ENCODE measurements around the gene RIPOR3. TPM values are rescaled to one million over a fixed set of nuclear protein-coding genes. Genes with fewer than 3 reads are reported as not detected.

RIPOR3 gene
- total RNA-seq, 2 donors from 2014 or later: 0.46 to 1.4 TPM

DNA sequence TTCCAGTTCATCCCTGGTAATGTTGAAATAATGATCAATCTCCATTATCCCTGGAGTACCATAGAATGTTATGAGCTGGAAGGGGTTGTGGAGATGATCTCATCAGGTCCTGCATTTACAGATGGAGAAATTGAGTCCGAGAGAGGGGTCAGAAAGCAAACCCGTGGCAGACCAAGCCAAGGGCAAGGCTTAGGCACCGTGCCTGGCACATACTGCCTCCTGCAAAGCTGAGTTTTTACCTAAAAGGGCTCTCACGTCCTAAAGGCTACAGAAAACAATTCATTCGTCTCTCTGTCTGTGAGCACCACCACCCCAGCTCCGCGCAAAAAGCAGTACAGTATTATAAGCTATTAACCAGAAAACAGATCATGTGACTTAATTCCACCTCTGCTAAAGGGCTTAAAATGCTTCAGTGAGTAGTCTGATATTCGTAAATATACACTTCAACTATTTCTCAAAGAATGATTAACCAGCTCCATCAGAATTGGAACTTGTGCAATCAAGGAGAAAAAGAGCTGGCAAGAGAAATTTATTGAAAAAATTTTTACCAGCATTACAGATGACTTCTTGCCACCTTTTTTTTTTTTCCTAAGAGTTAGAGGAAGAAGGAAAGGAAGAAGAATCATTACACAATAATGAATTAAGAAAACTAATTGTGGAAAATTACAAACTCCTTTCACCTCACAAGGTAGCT is 36.6 kb upstream of the RIPOR3 start:
- TF ChIP-seq, protein P1, sequence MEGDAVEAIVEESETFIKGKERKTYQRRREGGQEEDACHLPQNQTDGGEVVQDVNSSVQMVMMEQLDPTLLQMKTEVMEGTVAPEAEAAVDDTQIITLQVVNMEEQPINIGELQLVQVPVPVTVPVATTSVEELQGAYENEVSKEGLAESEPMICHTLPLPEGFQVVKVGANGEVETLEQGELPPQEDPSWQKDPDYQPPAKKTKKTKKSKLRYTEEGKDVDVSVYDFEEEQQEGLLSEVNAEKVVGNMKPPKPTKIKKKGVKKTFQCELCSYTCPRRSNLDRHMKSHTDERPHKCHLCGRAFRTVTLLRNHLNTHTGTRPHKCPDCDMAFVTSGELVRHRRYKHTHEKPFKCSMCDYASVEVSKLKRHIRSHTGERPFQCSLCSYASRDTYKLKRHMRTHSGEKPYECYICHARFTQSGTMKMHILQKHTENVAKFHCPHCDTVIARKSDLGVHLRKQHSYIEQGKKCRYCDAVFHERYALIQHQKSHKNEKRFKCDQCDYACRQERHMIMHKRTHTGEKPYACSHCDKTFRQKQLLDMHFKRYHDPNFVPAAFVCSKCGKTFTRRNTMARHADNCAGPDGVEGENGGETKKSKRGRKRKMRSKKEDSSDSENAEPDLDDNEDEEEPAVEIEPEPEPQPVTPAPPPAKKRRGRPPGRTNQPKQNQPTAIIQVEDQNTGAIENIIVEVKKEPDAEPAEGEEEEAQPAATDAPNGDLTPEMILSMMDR (conservative IDR thresholded peaks at IDR 0.05): no peak
- Mint-ChIP-seq H3K4me1 (peaks cover 16% of the 10 kb centered on the region), H3K27ac (no peak overlapping the region), H3K4me3 (no peak overlapping the region), H3K36me3 (ENCODE audit: low read depth) (no peaks in the 10 kb centered on the region), H3K27me3 (ENCODE audit: insufficient read depth) (peaks cover 2% of the 10 kb centered on the region), H3K9me3 (no peaks in the 10 kb centered on the region)
- Histone ChIP-seq H3K27ac (ENCODE audit: low read depth, low read length) (no peak overlapping the region), H3K9ac (ENCODE audit: extremely low read depth, low read length, poor library complexity, severe bottlenecking) (no peak overlapping the region), H3K4me1 (ENCODE audit: control insufficient read depth, insufficient read depth, low read length) (peaks cover 4% of the 10 kb centered on the region), H3K27me3 (ENCODE audit: control insufficient read depth, insufficient read depth, low read length, poor library complexity, severe bottlenecking) (no peaks in the 10 kb centered on the region), H3K36me3 (ENCODE audit: control insufficient read depth, insufficient read depth, low read length) (no peaks in the 10 kb centered on the region), H3K4me3 (ENCODE audit: low read length) (no peak overlapping the region), H3K9me3 (ENCODE audit: control insufficient read depth, low read length) (no peaks in the 10 kb centered on the region)
- peak; percentile 38 for DNase-seq
- whole genome bisulfite sequencing, 2 experiments (ENCODE audit: insufficient coverage in 1 of 2, insufficient read length in 1 of 2): 91 to 97% methylated on average over 7 to 8 of the region's 8 CpGs

DNA sequence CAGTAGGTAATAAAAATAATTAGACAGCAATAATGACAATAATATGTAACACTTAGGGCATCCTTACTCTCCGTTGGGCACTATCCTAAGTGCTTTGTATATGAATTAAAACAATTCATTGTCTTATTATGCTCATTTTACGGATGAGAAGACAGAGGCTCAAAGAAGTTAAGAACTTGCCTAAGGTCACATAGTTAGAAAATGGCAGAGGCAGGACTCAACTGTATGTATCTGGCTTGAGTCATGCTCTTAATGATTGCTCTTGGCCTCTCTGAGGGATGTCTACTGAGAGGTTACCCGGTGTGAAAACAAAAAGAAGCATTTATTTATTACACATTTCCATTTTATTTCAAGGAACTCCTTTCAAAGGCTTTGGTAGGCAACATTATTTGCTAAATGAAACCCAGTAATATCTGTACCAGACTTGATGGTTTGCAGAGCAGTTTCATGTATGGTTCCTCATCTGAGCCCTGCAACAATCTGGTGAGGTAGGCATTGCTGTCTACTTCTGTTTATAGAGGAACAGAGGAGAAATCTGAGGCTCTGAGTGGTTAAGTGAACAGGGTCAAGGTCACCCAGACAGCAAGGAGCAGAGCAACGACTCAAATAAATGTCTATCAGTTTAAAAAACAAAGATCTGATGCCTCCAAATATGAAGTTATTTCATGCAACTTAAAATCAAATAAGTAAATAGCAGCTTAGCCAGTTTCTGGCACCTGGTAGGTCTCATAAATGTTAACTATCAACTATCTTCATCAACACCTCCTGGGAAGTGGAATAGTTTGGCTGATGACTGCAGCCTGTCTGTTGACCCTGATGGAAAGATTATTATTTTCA is 35.8 kb upstream of the RIPOR3 start:
- Mint-ChIP-seq H3K9me3 (no peaks in the 10 kb centered on the region), H3K27ac (no peak overlapping the region)
- DNase-seq: peak; percentile 10

DNA sequence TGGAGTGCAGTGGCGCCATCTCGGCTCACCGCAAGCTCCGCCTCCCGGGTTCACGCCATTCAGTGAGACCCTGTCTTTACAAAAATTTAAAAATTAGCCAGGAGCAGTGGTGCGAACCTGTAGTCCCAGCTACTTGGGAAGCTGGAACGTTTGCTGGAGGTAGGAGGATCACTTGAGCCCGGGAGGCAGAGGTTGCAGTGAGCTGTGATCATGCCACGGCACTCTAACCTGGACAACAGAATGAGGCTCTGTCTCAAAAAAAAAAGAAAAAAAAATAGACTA is 34.3 kb upstream of the RIPOR3 start:
- H3K9me3 Mint-ChIP-seq: no peaks in the 10 kb centered on the region
- no peaks in the 10 kb centered on the region for H3K27me3 ChIP-seq (ENCODE audit: control insufficient read depth, insufficient read depth, low read length, poor library complexity, severe bottlenecking)
- WGBS, 2 experiments (ENCODE audit: insufficient coverage in 1 of 2, insufficient read length in 1 of 2): 92 to 94% methylated on average over 9 to 10 of the region's 10 CpGs
- no peak for DNase-seq
- no peaks in the 10 kb centered on the region for H3K9me3 ChIP-seq (ENCODE audit: control insufficient read depth, low read length)
- H3K27me3 Mint-ChIP-seq (ENCODE audit: insufficient read depth): peaks cover 2% of the 10 kb centered on the region
- H3K4me1 ChIP-seq (ENCODE audit: control insufficient read depth, insufficient read depth, low read length): peaks cover 4% of the 10 kb centered on the region
- no peak overlapping the region for H3K4me3 Mint-ChIP-seq
- no peak overlapping the region for H3K4me3 ChIP-seq (ENCODE audit: low read length)
- peaks cover 14% of the 10 kb centered on the region for H3K4me1 Mint-ChIP-seq
- no peaks in the 10 kb centered on the region for H3K36me3 Mint-ChIP-seq (ENCODE audit: low read depth)
- no peaks in the 10 kb centered on the region for H3K36me3 ChIP-seq (ENCODE audit: control insufficient read depth, insufficient read depth, low read length)
- H3K9ac ChIP-seq (ENCODE audit: extremely low read depth, low read length, poor library complexity, severe bottlenecking): no peak overlapping the region
- H3K27ac ChIP-seq (ENCODE audit: low read depth, low read length): no peak overlapping the region
- TF ChIP-seq, protein P1 (conservative IDR thresholded peaks at IDR 0.05): no peak
- H3K27ac Mint-ChIP-seq: no peak overlapping the region

More for the DNA sequence above, 35.8 kb upstream of the RIPOR3 start:
- H3K4me1 ChIP-seq (ENCODE audit: control insufficient read depth, insufficient read depth, low read length): peaks cover 4% of the 10 kb centered on the region
- H3K9me3 ChIP-seq (ENCODE audit: control insufficient read depth, low read length): no peaks in the 10 kb centered on the region
- H3K27me3 ChIP-seq (ENCODE audit: control insufficient read depth, insufficient read depth, low read length, poor library complexity, severe bottlenecking): no peaks in the 10 kb centered on the region
- Mint-ChIP-seq H3K36me3 (ENCODE audit: low read depth) (no peaks in the 10 kb centered on the region), H3K27me3 (ENCODE audit: insufficient read depth) (peaks cover 2% of the 10 kb centered on the region), H3K4me1 (peaks cover 14% of the 10 kb centered on the region), H3K4me3 (no peak overlapping the region)
- no peaks in the 10 kb centered on the region for H3K36me3 ChIP-seq (ENCODE audit: control insufficient read depth, insufficient read depth, low read length)
- TF ChIP-seq, protein P1 (conservative IDR thresholded peaks at IDR 0.05): no peak
- no peak overlapping the region for H3K9ac ChIP-seq (ENCODE audit: extremely low read depth, low read length, poor library complexity, severe bottlenecking)
- no peak overlapping the region for H3K27ac ChIP-seq (ENCODE audit: low read depth, low read length)
- 85% methylated on average over 4 of the region's 4 CpGs; no CpG with 5 or more reads in 1 of the 2 experiments for WGBS, 2 experiments (ENCODE audit: insufficient coverage in 1 of 2, insufficient read length in 1 of 2)
- no peak overlapping the region for H3K4me3 ChIP-seq (ENCODE audit: low read length)
